Measurements from ENCODE around the gene PSPC1.

PSPC1 gene

GRCh38 chr13:19672990-19673389 lies 109.8 kb downstream of the PSPC1 start:
- DNase-seq: no peak

- no peak for DNase-seq
Observed at GRCh38 chr13:19670147-19670546, 112.6 kb downstream of the PSPC1 start.

GRCh38 chr13:19668778-19669177 lies 114.0 kb downstream of the PSPC1 start:
- no peak for DNase-seq

- DNase-seq: no peak
Observed at GRCh38 chr13:19665427-19665859, 117.3 kb downstream of the PSPC1 start.

- no peak for DNase-seq
Observed at GRCh38 chr13:19664481-19665230, 118.1 kb downstream of the PSPC1 start.

GRCh38 chr13:19663416-19663979 lies 119.2 kb downstream of the PSPC1 start:
- DNase-seq: no peak

GRCh38 chr13:19661561-19661960 lies 121.2 kb downstream of the PSPC1 start:
- no peak for DNase-seq

GRCh38 chr13:19661126-19661525 lies 121.6 kb downstream of the PSPC1 start:
- DNase-seq: no peak

GRCh38 chr13:19658831-19659230 lies 123.9 kb downstream of the PSPC1 start:
- no peak for DNase-seq

GRCh38 chr13:19657872-19658591 lies 124.7 kb downstream of the PSPC1 start:
- DNase-seq: no peak
